GM23338 (cell line): ENCODE results near the gene RHOB.

ENCODE experiments used
- CTCF ChIP-seq, 2 experiments: fragments of 200-600 bp in 1 of 2; sonication (generic) in 1 of 2; conservative IDR thresholded peaks; 2 replicates each; pipeline versions ENCODE4 v1.5.1 to v1.6.1; 2016 to 2017; ENCODE audit warnings: antibody characterized with exemption in 2 of 2, low read depth in 2 of 2, mild to moderate bottlenecking in 2 of 2, moderate library complexity in 1 of 2
- EZH2 ChIP-seq: fragments of 200-600 bp; sonication (generic); IDR thresholded peaks from one replicate; pipeline ENCODE4 v1.8.0; 2017; ENCODE audit warnings: antibody characterized with exemption, mild to moderate bottlenecking, low read depth; ENCODE audit not compliant: unreplicated experiment
- EZH2phosphoT487 ChIP-seq: fragments of 200-600 bp; sonication (generic); IDR thresholded peaks from one replicate; pipeline ENCODE4 v1.8.1; 2018; ENCODE audit warnings: antibody characterized with exemption; ENCODE audit not compliant: unreplicated experiment
- POLR2AphosphoS5 ChIP-seq: IDR thresholded peaks from 2 replicates; pipeline ENCODE4 v1.6.1; 2016; ENCODE audit warnings: antibody characterized with exemption, low read depth
- TF ChIP-seq, protein P1 (sequence below): IDR thresholded peaks from one replicate; pipeline ENCODE4 v1.6.1; 2018; ENCODE audit warnings: antibody characterized with exemption; ENCODE audit not compliant: unreplicated experiment

DNA sequence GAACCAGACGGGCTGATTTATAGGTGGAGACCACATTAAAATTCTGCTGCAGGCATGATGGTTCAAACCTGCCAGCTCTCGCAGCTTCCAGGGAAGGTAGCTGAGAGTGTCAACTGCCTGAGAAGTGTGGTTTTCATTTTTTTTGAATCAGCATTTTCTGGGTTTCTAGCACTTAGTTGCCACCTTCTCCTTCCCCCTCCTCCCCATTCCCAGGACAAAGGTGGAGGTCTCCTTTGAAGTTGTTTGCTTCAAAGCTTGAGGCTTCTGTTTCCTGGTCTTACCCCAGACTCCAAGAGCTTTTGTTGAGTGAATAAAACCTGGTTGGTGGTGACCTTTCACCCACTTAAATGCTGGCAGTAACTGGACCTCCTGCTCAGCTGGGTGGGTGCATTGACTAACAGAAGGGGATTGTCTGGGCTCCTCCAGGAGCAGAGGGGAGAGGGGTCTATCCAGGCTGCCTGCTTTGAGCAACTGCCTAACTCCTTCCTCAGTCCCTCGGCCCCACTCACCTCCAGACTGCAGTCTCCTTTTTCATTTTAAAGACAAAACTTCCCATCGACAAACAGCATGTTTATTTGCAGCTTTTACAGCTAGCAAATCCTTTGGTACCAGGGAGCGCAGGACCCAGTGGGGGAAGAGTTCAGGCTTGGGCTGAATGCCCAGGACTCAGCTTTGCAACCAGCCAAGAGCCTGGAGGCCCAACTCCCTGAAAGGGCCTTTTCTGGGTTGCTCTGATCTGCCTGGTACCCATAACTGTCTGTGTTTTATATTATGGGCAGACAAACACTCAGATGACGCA lies 3.5 kb downstream of the RHOB start:
- TF ChIP-seq CTCF (conservative IDR thresholded peaks at IDR 0.05; ENCODE audit: low read depth in 2 of 2) (no peak), EZH2phosphoT487 (no peak), EZH2 (no peak), POLR2AphosphoS5 (no peak)
- TF ChIP-seq, protein P1, sequence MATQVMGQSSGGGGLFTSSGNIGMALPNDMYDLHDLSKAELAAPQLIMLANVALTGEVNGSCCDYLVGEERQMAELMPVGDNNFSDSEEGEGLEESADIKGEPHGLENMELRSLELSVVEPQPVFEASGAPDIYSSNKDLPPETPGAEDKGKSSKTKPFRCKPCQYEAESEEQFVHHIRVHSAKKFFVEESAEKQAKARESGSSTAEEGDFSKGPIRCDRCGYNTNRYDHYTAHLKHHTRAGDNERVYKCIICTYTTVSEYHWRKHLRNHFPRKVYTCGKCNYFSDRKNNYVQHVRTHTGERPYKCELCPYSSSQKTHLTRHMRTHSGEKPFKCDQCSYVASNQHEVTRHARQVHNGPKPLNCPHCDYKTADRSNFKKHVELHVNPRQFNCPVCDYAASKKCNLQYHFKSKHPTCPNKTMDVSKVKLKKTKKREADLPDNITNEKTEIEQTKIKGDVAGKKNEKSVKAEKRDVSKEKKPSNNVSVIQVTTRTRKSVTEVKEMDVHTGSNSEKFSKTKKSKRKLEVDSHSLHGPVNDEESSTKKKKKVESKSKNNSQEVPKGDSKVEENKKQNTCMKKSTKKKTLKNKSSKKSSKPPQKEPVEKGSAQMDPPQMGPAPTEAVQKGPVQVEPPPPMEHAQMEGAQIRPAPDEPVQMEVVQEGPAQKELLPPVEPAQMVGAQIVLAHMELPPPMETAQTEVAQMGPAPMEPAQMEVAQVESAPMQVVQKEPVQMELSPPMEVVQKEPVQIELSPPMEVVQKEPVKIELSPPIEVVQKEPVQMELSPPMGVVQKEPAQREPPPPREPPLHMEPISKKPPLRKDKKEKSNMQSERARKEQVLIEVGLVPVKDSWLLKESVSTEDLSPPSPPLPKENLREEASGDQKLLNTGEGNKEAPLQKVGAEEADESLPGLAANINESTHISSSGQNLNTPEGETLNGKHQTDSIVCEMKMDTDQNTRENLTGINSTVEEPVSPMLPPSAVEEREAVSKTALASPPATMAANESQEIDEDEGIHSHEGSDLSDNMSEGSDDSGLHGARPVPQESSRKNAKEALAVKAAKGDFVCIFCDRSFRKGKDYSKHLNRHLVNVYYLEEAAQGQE = no peak
